Measurements from ENCODE around the gene OVOL3. TPM values are rescaled to one million over a fixed set of nuclear protein-coding genes. Genes with fewer than 3 reads are reported as not detected.

The OVOL3 gene
- total RNA-seq, 4 donors from 2014 or later, result not detected

- Histone ChIP-seq H3K36me3 (no peaks in the 10 kb centered on the region), H3K9me3 (no peaks in the 10 kb centered on the region), H3K27ac (no peak overlapping the region), H3K4me3 (no peak overlapping the region), H3K27me3 (no peaks in the 10 kb centered on the region), H3K4me1 (no peaks in the 10 kb centered on the region)
- intact Hi-C loops (cut with DNase I; ENCODE audit: low total_unique reads), result loop anchor here (10.0 kb wide), 1 partner anchor 127 kb away; no protein-coding TSS in a partner anchor
- TF ChIP-seq POLR2AphosphoS5 (IDR thresholded peaks at IDR 0.05), result no peak
- 89% methylated on average over 7 of the region's 7 CpGs; no CpG with 5 or more reads in 1 of the 2 donors for WGBS, 2 donors (ENCODE audit: low coverage in 1 of 2)
- no peak for DNase-seq
- in situ Hi-C loops (cut with MboI; ENCODE audit: low pct_ligation_motif_present in 1 of 4, low pct_unique_long_range_greater_than_20kb in 1 of 4, low sequenced_read_pairs in 3 of 4), result no loop called here
Measured at GRCh38 chr19:36081894-36082293, 29.0 kb upstream of the OVOL3 start.

DNA sequence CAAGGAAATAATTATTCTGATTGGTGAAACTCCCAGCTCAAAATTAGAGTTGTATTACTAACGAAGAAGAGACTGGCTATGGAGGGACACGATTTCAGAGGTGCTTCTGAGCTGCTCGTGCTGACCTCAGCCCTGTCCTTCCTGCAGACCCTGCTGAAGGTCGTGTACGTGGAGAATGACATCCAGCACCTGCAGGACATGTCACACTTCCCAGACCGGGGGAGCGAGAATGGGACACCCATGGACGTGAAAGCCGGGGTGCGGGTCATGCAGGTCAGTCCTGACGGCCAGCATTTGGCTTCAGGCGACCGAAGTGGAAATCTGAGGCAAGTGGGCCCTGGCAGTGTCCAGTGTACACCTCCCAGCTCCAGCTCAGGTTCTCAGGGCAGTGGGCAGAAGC, 28.0 kb upstream of the OVOL3 start:
- H3K4me1 ChIP-seq, result no peaks in the 10 kb centered on the region
- WGBS, 2 donors (ENCODE audit: low coverage in 1 of 2), result 90 to 97% methylated on average over 5 to 13 of the region's 13 CpGs
- H3K4me3 ChIP-seq, result no peak overlapping the region
- DNase-seq, result no peak
- no peaks in the 10 kb centered on the region for H3K36me3 ChIP-seq
- H3K9me3 ChIP-seq, result no peaks in the 10 kb centered on the region
- TF ChIP-seq POLR2A (IDR thresholded peaks at IDR 0.05), result no peak
- no peak for TF ChIP-seq EP300 (IDR thresholded peaks at IDR 0.05; ENCODE audit: low read depth)
- TF ChIP-seq POLR2AphosphoS5 (IDR thresholded peaks at IDR 0.05), result no peak
- TF ChIP-seq, protein P1, sequence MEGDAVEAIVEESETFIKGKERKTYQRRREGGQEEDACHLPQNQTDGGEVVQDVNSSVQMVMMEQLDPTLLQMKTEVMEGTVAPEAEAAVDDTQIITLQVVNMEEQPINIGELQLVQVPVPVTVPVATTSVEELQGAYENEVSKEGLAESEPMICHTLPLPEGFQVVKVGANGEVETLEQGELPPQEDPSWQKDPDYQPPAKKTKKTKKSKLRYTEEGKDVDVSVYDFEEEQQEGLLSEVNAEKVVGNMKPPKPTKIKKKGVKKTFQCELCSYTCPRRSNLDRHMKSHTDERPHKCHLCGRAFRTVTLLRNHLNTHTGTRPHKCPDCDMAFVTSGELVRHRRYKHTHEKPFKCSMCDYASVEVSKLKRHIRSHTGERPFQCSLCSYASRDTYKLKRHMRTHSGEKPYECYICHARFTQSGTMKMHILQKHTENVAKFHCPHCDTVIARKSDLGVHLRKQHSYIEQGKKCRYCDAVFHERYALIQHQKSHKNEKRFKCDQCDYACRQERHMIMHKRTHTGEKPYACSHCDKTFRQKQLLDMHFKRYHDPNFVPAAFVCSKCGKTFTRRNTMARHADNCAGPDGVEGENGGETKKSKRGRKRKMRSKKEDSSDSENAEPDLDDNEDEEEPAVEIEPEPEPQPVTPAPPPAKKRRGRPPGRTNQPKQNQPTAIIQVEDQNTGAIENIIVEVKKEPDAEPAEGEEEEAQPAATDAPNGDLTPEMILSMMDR (IDR thresholded peaks at IDR 0.05), result no peak
- in situ Hi-C loops (cut with MboI; ENCODE audit: low pct_ligation_motif_present in 1 of 4, low pct_unique_long_range_greater_than_20kb in 1 of 4, low sequenced_read_pairs in 3 of 4) (no loop called here), intact Hi-C loops (cut with DNase I; ENCODE audit: low total_unique reads) (loop anchor here (10.0 kb wide), 1 partner anchor 128 kb away; no protein-coding TSS in a partner anchor)
- no peak overlapping the region for H3K27ac ChIP-seq
- H3K27me3 ChIP-seq, result no peaks in the 10 kb centered on the region

DNA sequence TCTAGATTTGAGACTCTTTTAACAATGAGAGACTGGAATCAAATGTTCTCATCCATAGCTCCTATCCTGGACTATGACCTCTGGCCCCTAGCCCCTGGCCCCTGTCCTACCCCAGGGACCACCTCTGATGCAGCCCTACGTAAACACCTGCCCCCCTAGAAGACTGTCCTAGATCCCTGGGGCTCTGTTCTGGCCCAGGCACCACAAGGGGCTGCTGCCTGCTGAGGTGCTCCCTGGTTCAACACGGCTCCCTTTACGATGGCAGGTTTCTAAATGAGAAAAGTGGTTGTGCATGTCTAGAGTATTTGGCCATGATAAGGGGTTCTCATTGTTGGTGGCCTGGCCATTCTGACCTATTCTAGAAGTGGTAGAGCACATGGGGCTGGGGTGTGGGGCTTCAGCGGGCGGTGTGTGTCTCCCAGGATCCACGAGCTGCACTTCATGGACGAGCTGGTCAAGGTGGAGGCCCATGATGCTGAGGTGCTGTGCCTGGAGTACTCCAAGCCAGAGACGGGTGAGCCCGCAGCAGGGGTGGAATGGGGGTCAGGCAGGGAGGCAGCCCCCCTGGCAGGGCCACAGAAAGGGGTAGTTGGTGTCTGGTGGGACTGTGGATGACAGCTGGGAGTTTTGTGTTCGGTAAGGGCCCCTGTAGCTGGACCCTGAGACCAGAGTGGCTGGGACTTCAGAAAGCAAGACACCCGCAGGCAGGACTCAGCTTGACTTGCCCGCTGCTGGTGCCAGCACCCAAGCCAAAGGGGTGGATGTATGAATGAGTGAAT, 26.5 kb upstream of the OVOL3 start:
- 97 to 100% methylated on average over 2 to 12 of the region's 12 CpGs for WGBS, 2 donors (ENCODE audit: low coverage in 1 of 2)
- DNase-seq, result no peak
- in situ Hi-C loops (cut with MboI; ENCODE audit: low pct_ligation_motif_present in 1 of 4, low pct_unique_long_range_greater_than_20kb in 1 of 4, low sequenced_read_pairs in 3 of 4) (no loop called here), intact Hi-C loops (cut with DNase I; ENCODE audit: low total_unique reads) (loop anchor here (10.0 kb wide), 1 partner anchor 130 kb away; no protein-coding TSS in a partner anchor)
- no peaks in the 10 kb centered on the region for H3K9me3 ChIP-seq
- no peak overlapping the region for H3K27ac ChIP-seq
- no peak for TF ChIP-seq POLR2AphosphoS5 (IDR thresholded peaks at IDR 0.05)
- TF ChIP-seq EP300 (IDR thresholded peaks at IDR 0.05; ENCODE audit: low read depth), result no peak
- TF ChIP-seq, protein P1 (IDR thresholded peaks at IDR 0.05), result no peak
- no peaks in the 10 kb centered on the region for H3K27me3 ChIP-seq
- no peaks in the 10 kb centered on the region for H3K4me1 ChIP-seq
- H3K36me3 ChIP-seq, result no peaks in the 10 kb centered on the region
- no peak overlapping the region for H3K4me3 ChIP-seq

DNA sequence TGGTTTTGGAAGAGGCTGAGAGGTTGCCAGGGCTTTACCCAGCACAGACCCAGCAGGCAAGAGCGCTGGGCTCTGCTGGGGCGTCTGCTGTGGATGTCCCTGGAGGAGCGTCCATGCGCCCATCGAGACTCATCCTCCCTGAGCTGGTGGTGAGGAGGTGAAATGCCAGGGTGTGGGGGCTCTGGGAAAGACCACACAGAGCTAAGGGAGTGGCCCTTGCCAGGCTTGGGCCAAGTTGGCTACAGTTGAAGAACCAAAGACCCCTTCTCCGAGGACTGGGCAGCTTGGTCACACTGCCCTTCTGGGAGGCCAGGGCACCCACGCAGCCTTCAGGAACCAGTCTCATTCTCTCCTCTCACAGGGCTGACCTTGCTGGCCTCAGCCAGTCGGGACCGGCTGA, 24.6 kb upstream of the OVOL3 start:
- H3K9me3 ChIP-seq, result no peaks in the 10 kb centered on the region
- H3K27me3 ChIP-seq, result no peaks in the 10 kb centered on the region
- WGBS, 2 donors (ENCODE audit: low coverage in 1 of 2), result 95% methylated on average over 9 of the region's 9 CpGs; no CpG with 5 or more reads in 1 of the 2 donors
- H3K27ac ChIP-seq, result no peak overlapping the region
- no peak for TF ChIP-seq POLR2A (IDR thresholded peaks at IDR 0.05)
- TF ChIP-seq POLR2AphosphoS5 (IDR thresholded peaks at IDR 0.05), result no peak
- no peak for TF ChIP-seq EP300 (IDR thresholded peaks at IDR 0.05; ENCODE audit: low read depth)
- TF ChIP-seq, protein P1 (IDR thresholded peaks at IDR 0.05), result no peak
- no peak for DNase-seq
- intact Hi-C loops (cut with DNase I; ENCODE audit: low total_unique reads) (loop anchor here (10.0 kb wide), 1 partner anchor 132 kb away; no protein-coding TSS in a partner anchor), in situ Hi-C loops (cut with MboI; ENCODE audit: low pct_ligation_motif_present in 1 of 4, low pct_unique_long_range_greater_than_20kb in 1 of 4, low sequenced_read_pairs in 3 of 4) (no loop called here)
- no peaks in the 10 kb centered on the region for H3K36me3 ChIP-seq
- H3K4me3 ChIP-seq, result no peak overlapping the region
- no peaks in the 10 kb centered on the region for H3K4me1 ChIP-seq
